Muscle layer of colon (tissue), 2 donors: ENCODE data around the gene DNAH14.
"Not testable (repeated sequence)": the region's sequence is repeated elsewhere in the genome, so short reads cannot be mapped to it uniquely, and the experiment has no call there.

Experiments
- H3K27ac ChIP-seq: one replicate; pipeline ENCODE4 v1.7.0; 2013; ENCODE audit warnings: low read depth, mild to moderate bottlenecking, low read length, moderate library complexity
- H3K27me3 ChIP-seq, 2 donors: one replicate each; pipeline ENCODE4 v1.7.0; 2013; ENCODE audit warnings: low read length in 2 of 2, mild to moderate bottlenecking in 2 of 2; ENCODE audit not compliant: insufficient read depth in 2 of 2, control insufficient read depth in 1 of 2
- H3K36me3 ChIP-seq: one replicate; pipeline ENCODE4 v1.7.0; 2013; ENCODE audit warnings: mild to moderate bottlenecking, low read length; ENCODE audit not compliant: insufficient read depth
- H3K4me1 ChIP-seq: one replicate; pipeline ENCODE4 v1.7.0; 2013; ENCODE audit warnings: mild to moderate bottlenecking, low read length; ENCODE audit not compliant: insufficient read depth
- H3K4me3 ChIP-seq, 2 donors: one replicate each; pipeline ENCODE4 v1.7.0; 2013; ENCODE audit warnings: low read length in 2 of 2, low read depth in 1 of 2, mild to moderate bottlenecking in 1 of 2, moderate library complexity in 1 of 2
- H3K9ac ChIP-seq: one replicate; pipeline ENCODE4 v1.7.0; 2013; ENCODE audit warnings: low read length
- H3K9me3 ChIP-seq: one replicate; pipeline ENCODE4 v1.7.0; 2013; ENCODE audit warnings: mild to moderate bottlenecking, low read length
- donor health status: abdominal sarcoma.
- donor health status: Adenocarcinoma of cecum.

DNAH14 gene

GRCh38 chr1:225158291-225158690, 228.8 kb downstream of the DNAH14 start:
- H3K4me1 ChIP-seq = no peaks in the 10 kb centered on the region
- no peak overlapping the region for H3K9ac ChIP-seq
- no peak overlapping the region for H3K4me3 ChIP-seq
- H3K27ac ChIP-seq = no peak overlapping the region
- no peaks in the 10 kb centered on the region for H3K9me3 ChIP-seq
- H3K27me3 ChIP-seq = no peaks in the 10 kb centered on the region
- no peaks in the 10 kb centered on the region for H3K36me3 ChIP-seq

- no peaks in the 10 kb centered on the region for H3K36me3 ChIP-seq
- H3K9me3 ChIP-seq = no peaks in the 10 kb centered on the region
- H3K9ac ChIP-seq = no peak overlapping the region
- H3K27ac ChIP-seq = no peak overlapping the region
- H3K27me3 ChIP-seq = no peaks in the 10 kb centered on the region
- H3K4me1 ChIP-seq = no peaks in the 10 kb centered on the region
- no peak overlapping the region for H3K4me3 ChIP-seq
These were observed 230.3 kb downstream of the DNAH14 start for GRCh38 chr1:225159793-225160192.

- H3K27me3 ChIP-seq, H3K4me3 ChIP-seq, H3K9ac ChIP-seq, H3K27ac ChIP-seq, H3K36me3 ChIP-seq, H3K9me3 ChIP-seq, H3K4me1 ChIP-seq: not testable (repeated sequence)
These were observed 247.9 kb downstream of the DNAH14 start for GRCh38 chr1:225177409-225177808.

- Histone ChIP-seq H3K9ac (no peak overlapping the region), H3K27ac (no peak overlapping the region), H3K4me3 (no peak overlapping the region), H3K27me3 (no peaks in the 10 kb centered on the region), H3K36me3 (no peaks in the 10 kb centered on the region), H3K9me3 (no peaks in the 10 kb centered on the region), H3K4me1 (no peaks in the 10 kb centered on the region)
These were observed 250.2 kb downstream of the DNAH14 start for GRCh38 chr1:225179686-225180085.

- Histone ChIP-seq H3K4me1 (no peaks in the 10 kb centered on the region), H3K27ac (no peak overlapping the region), H3K9ac (no peak overlapping the region), H3K9me3 (no peaks in the 10 kb centered on the region), H3K27me3 (no peaks in the 10 kb centered on the region), H3K4me3 (no peak overlapping the region), H3K36me3 (no peaks in the 10 kb centered on the region)
These were observed 253.2 kb downstream of the DNAH14 start for GRCh38 chr1:225182716-225183115.

GRCh38 chr1:225191199-225191753, 261.8 kb downstream of the DNAH14 start:
- no peaks in the 10 kb centered on the region for H3K27me3 ChIP-seq
- H3K4me3 ChIP-seq = no peak overlapping the region
- no peaks in the 10 kb centered on the region for H3K36me3 ChIP-seq
- H3K9ac ChIP-seq = no peak overlapping the region
- no peaks in the 10 kb centered on the region for H3K4me1 ChIP-seq
- no peak overlapping the region for H3K27ac ChIP-seq
- H3K9me3 ChIP-seq = peaks cover 4% of the 10 kb centered on the region

- Histone ChIP-seq H3K9me3 (no peaks in the 10 kb centered on the region), H3K36me3 (no peaks in the 10 kb centered on the region), H3K27ac (no peak overlapping the region), H3K27me3 (no peaks in the 10 kb centered on the region), H3K9ac (no peak overlapping the region), H3K4me1 (no peaks in the 10 kb centered on the region), H3K4me3 (no peak overlapping the region)
These were observed 272.0 kb downstream of the DNAH14 start for GRCh38 chr1:225201447-225201846.

- Histone ChIP-seq H3K9me3 (peaks cover 4% of the 10 kb centered on the region), H3K4me1 (no peaks in the 10 kb centered on the region), H3K36me3 (no peaks in the 10 kb centered on the region), H3K9ac (no peak overlapping the region), H3K27me3 (no peaks in the 10 kb centered on the region), H3K4me3 (no peak overlapping the region), H3K27ac (no peak overlapping the region)
These were observed 278.3 kb downstream of the DNAH14 start for GRCh38 chr1:225207791-225208190.

GRCh38 chr1:225209153-225209552, 279.7 kb downstream of the DNAH14 start:
- Histone ChIP-seq H3K27ac (no peak overlapping the region), H3K27me3 (no peaks in the 10 kb centered on the region), H3K4me3 (no peak overlapping the region), H3K36me3 (no peaks in the 10 kb centered on the region), H3K9me3 (peaks cover 4% of the 10 kb centered on the region), H3K9ac (no peak overlapping the region), H3K4me1 (no peaks in the 10 kb centered on the region)

- not testable (repeated sequence) for H3K27me3 ChIP-seq, H3K36me3 ChIP-seq, H3K27ac ChIP-seq, H3K4me1 ChIP-seq, H3K9ac ChIP-seq, H3K4me3 ChIP-seq, H3K9me3 ChIP-seq
These were observed 280.7 kb downstream of the DNAH14 start for GRCh38 chr1:225210180-225210579.

- H3K27ac ChIP-seq, H3K27me3 ChIP-seq, H3K9ac ChIP-seq, H3K4me3 ChIP-seq, H3K36me3 ChIP-seq, H3K9me3 ChIP-seq, H3K4me1 ChIP-seq: not testable (repeated sequence)
These were observed 282.4 kb downstream of the DNAH14 start for GRCh38 chr1:225211694-225212442.

- no peaks in the 10 kb centered on the region for H3K4me1 ChIP-seq
- no peak overlapping the region for H3K27ac ChIP-seq
- H3K9me3 ChIP-seq = no peaks in the 10 kb centered on the region
- H3K9ac ChIP-seq = no peak overlapping the region
- no peak overlapping the region for H3K4me3 ChIP-seq
- no peaks in the 10 kb centered on the region for H3K27me3 ChIP-seq
- H3K36me3 ChIP-seq = no peaks in the 10 kb centered on the region
These were observed 294.8 kb downstream of the DNAH14 start for GRCh38 chr1:225224287-225224686.
